ENCODE data around the gene BCL2L13. TPM values are rescaled to one million over a fixed set of nuclear protein-coding genes. Genes with fewer than 3 reads are reported as not detected.
A peak's percentile ranks its signal among the peaks of the same experiment; 100 is the strongest.
"Not testable (repeated sequence)": the region's sequence is repeated elsewhere in the genome, so short reads cannot be mapped to it uniquely, and the experiment has no call there.

The BCL2L13 gene
- total RNA-seq, 2 donors from 2014 or later, result 49.8 to 54.6 TPM

DNA sequence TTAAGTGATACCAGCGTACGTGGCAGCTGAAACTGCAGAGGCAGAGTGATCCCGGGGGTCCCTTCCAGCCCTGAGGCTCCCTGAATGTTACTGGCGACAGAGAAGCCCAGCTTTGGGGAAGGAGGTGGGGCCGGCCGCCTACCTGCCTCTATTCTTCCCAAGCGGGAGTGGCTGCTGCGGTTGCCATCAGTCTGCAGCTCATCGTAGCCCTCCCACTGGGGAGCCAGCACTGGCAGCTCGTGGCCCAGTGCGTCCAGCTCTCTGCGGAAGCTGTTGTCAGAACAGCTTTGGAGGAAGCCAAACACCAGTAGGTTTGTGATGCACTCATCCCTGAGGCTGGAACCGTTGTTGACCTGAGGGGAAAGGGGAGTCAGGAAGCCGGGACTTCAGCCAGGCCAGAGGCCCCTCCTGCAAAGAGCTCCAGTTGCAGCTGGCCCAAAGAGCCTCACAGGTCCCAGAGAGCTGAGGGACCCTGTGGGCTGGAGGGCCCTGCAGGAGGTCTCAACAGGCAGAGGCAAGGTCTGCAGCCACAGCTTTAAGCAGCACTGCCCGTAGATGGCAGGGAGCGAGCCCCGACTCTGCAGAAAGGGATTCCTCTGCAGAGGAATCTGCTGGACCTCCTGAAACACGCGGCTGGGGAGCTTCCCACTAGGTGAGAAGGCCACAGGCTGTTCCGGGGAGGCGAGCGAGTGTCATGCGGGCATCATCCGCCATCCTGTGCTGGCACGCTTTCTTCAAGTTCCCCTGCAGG lies 105.3 kb downstream of the BCL2L13 start:
- ATAC-seq, result no peak
- no peak for DNase-seq
- intact Hi-C loops (cut with DNase I, micrococcal nuclease), result no loop called here

- DNase-seq (no peak), ATAC-seq (peak; percentile 35)
- intact Hi-C loops (cut with DNase I, micrococcal nuclease), result no loop called here
Measured at GRCh38 chr22:17744430-17744829, 105.9 kb downstream of the BCL2L13 start.

DNA sequence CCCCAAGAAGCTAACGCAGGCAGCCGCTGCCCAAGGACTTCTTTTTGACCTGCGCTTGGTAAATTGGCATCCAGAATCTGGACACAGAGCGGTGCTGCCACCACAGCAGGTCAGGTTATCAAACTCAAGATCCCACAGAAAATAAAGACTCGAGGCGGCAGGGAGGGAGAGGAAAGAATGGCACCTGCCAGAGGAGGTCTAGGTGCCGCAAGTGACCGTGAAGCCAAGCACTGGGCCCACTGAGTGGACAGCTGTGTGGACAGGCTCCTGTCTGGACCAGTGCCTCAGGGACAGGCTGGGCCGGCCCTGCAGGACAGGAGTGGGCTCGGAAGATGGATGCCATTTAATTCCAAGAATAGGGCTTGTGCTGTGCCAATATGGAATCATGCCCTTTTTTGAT lies 108.4 kb downstream of the BCL2L13 start:
- DNase-seq (no peak), ATAC-seq (no peak)
- intact Hi-C loops (cut with DNase I, micrococcal nuclease), result no loop called here

- ATAC-seq, result no peak
- intact Hi-C loops (cut with DNase I, micrococcal nuclease), result no loop called here
- DNase-seq, result no peak
Measured at GRCh38 chr22:17748555-17749353, 110.2 kb downstream of the BCL2L13 start.

GRCh38 chr22:17749605-17750395 lies 111.2 kb downstream of the BCL2L13 start:
- ATAC-seq (no peak), DNase-seq (no peak)
- intact Hi-C loops (cut with DNase I, micrococcal nuclease), result no loop called here

GRCh38 chr22:17751596-17751995 lies 113.0 kb downstream of the BCL2L13 start:
- no peak for DNase-seq
- intact Hi-C loops (cut with DNase I, micrococcal nuclease), result no loop called here
- ATAC-seq, result no peak

DNA sequence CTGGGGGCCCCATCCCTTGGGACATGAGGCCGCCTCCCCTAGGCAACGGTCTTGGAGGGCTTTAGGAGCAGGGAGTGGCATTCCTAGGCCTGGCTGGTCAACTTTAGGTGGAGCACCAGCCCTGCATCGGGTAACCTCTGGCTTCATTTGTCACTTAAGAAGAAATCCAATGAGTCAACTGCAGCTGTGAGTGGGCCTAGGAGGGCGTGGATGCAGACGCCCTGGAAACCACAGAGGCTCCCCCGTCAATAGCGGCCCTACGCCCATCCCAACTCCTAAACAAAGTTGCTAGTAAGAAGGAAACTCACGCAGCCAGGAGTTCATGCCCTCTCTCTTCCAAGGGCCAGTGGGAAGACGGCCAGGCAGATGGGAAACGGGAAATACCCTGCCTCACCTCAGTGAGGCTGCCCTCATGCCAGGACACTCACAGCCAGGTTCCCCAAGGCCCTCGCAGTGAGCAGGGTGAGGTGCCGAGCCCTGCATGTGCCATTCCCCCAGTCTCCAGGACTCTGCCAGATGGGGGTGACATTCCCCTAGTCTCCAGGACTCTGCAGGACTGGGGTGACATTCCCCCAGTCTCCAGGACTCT lies 114.9 kb downstream of the BCL2L13 start:
- ATAC-seq, result no peak
- no peak for DNase-seq
- intact Hi-C loops (cut with DNase I, micrococcal nuclease), result no loop called here

- DNase-seq (no peak), ATAC-seq (peak; percentile 29)
- intact Hi-C loops (cut with DNase I, micrococcal nuclease), result no loop called here
Measured at GRCh38 chr22:17754233-17754925, 115.8 kb downstream of the BCL2L13 start.

GRCh38 chr22:17761138-17761488 lies 122.6 kb downstream of the BCL2L13 start:
- intact Hi-C loops (cut with DNase I, micrococcal nuclease), result no loop called here
- DNase-seq, result no peak
- no peak for ATAC-seq

DNA sequence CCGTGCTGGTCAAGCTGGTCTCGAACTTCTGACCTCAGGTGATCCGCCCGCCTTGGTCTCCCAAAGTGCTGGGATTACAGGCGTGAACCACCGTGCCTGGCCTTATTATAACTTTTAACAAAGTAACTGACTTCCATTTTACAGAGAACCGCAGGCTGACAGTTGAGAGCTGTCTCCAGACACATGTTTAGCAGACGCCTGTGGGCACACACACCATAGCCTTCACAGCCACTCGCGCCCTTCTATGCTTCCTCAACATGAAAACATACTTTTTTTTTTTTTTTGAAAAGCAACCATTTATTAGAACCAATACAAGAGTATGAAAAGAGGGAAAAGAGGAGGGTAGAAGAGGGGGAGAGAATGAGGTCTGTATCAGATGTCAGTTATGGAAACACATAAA lies 124.9 kb downstream of the BCL2L13 start:
- ATAC-seq; DNase-seq; intact Hi-C loops (cut with DNase I, micrococcal nuclease): not testable (repeated sequence)

GRCh38 chr22:17764036-17764435 lies 125.5 kb downstream of the BCL2L13 start:
- intact Hi-C loops (cut with DNase I, micrococcal nuclease), result no loop called here
- no peak for ATAC-seq
- no peak for DNase-seq

GRCh38 chr22:17764852-17765251 lies 126.3 kb downstream of the BCL2L13 start:
- intact Hi-C loops (cut with DNase I, micrococcal nuclease); ATAC-seq; DNase-seq: not testable (repeated sequence)

DNA sequence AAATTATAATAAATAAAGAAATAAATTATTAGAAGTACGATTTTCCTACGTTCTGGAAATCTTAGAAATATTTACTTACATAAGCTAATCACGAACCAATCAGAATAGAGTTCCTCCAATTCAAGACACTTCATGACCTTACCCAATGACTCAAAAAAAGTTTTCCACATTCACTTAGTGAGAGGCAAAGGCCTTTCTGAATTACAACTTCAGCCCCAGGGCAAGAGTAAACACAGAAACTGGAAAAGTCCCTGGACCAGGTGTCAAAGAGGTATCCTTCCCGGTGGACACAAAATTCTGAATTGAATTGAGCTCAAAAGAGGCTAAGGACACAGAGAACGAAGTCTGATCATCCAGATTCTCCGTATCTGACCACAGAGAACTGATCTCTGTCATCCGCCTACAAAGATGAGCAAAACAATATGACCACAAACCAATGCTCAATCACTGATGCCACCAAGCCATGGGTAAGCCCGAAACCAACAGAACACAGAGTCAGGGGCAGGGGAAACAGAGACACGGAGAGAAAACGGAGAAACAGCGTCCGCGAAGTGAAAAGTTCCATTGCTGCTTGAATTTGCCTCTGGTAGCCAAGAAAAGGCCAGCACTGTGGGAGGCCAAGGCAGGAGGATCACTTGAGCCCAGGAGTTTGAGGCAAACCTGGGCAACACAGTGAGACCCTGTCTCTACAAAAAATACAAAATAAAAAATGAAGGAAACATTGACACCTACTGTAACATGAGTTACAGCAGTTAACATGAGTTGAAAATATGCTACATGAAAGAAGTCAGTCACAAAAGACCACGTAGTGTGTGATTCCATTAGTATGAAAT lies 128.9 kb downstream of the BCL2L13 start:
- ATAC-seq (no peak), DNase-seq (no peak)
- intact Hi-C loops (cut with DNase I, micrococcal nuclease), result no loop called here

DNA sequence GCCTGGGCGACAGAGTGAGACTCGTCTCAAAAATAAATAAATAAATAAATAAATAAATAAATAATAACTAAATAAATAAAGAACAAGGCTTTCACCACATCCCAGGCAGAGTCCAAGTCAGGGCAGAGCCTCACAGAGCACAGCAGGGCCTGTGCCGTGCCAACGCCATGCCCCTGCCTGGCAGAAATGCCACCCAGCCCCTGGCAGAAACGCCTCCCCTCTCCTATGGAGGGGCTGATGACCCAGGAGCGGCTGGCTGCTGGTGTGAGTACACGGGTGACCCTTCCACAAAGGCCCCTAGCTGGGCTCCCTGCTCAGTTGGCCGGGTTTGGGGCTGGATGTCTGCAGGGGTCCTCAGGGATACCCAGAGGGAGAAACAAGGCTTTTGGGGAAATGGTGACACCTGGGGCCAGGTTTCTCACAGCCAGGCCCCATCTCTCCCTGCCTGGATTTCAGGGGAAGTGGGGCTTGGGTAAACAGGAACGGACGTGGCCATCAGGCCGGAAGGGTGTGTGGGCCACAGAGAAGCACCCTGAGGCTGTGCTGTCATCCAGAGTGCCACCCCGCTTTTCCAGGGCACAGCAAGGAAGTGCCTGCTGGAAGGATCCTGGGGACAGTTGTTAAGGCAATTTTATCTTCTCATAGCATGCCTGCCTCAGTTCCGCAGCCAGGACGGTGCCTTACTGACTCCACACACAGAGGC lies 130.6 kb downstream of the BCL2L13 start:
- intact Hi-C loops (cut with DNase I, micrococcal nuclease), result no loop called here
- peak in 1 of 2 donors; percentile 15 for DNase-seq
- no peak for ATAC-seq

DNA sequence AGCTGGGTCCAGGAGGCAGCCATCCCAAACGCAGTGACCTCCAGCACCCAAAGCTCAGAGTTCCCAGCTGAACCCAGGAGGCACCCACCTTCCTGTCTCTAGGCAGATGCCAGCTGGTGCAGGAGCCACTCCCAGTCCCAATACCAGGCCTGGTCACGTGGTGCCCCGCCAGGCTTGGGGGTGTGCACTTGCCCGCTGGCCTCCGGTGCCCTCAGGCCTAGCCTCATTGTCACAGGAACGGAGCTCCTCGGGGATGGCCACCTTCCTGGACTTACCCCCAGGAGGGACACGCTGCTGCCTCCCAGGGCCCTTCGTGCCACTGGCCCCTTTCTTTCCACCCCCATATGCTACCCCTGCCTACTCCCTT lies 131.1 kb downstream of the BCL2L13 start:
- peak; percentile 75 for ATAC-seq
- peak; percentile 71 to 76 for DNase-seq
- intact Hi-C loops (cut with DNase I, micrococcal nuclease), result no loop called here

- intact Hi-C loops (cut with DNase I, micrococcal nuclease), result no loop called here
- DNase-seq (no peak), ATAC-seq (no peak)
Measured at GRCh38 chr22:17770180-17771077, 131.9 kb downstream of the BCL2L13 start.

All from left colon (tissue), 2 donors.